Raji (cell line): Measurements from ENCODE around the gene ZNF593.

ENCODE experiments used
- POLR2A ChIP-seq: IDR thresholded peaks from 2 replicates; pipeline ENCODE4 v1.6.1; 2011; ENCODE audit warnings: low read depth, low read length, control low read depth; ENCODE audit not compliant: insufficient read depth

The ZNF593 gene

DNA sequence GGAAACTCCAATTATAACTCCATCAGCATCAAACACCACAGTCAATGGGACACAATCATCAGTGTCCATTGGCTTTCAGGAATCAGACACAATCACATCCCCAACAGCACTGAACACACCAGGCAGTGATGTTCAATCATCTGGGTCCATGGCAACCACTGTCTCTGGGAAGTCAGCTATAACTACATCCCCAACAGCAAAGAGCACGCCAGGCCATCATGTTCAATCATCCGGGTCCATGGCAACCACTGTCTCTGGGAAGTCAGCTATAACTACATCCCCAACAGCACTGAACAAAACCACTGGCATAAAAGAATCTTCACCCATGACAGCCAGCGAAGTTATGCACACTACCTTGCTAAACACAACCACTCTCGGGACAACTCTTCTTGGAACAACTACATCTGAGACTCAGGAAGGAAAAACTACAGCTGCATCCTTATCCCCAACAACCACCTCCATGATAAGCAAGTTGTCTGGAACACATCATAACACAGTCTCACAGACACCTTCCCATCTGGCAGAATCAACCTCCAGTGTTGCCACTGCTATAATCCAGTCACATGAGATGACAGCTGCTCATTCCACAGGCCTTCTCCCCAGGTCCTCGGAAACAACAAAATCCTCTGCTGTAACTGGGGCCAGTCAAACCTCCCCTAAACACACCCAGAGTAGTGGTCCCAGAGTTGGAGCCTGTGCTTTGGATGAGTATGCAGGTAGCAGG, 40.6 kb downstream of the ZNF593 start:
- no peak for TF ChIP-seq POLR2A

DNA sequence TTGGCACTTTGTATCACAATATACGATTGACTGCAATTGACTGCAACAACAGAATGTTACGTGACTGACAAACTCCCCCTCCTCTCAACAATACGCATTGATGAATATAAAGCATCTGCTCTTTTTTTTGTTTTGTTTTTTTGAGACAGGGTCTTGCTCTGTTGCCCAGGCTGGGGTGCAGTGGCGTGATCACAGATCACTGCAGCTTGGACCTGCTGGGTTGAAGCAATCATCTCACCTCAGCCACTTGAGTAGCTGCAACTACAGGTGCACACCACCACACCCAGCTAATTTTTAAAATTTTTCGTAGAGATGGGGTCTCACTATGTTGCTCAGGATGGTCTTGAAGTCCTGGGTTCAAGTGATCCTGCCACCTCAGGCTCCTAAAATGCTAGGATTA, 43.0 kb downstream of the ZNF593 start:
- no peak for TF ChIP-seq POLR2A

DNA sequence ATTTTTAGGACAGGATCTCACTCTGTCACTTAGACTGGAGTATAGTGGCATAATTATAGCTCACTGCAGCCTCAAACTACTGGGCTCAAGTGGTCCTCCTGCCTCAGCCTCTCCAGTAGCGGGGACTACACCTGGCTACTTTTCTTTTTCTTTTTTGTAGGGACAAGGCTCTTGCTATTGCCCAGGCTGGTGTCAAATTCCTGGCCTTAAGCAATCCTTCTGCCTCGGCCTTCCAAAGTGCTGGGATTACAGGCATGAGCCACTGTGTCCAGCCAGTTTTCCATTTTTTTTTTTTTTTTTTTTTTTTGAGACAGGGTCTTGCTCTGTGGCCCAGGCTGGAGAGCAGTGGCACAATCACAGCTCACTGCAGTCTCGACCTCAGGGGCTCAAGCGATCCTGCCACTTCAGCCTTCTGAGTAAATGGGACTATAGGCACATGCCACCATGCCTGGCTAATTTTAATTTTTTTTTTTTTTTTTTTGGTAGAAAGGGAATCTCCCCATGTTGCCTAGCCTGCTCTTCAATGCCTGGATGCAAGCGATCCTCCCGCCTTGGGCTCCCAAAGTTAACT, 43.7 kb downstream of the ZNF593 start:
- TF ChIP-seq POLR2A = no peak

DNA sequence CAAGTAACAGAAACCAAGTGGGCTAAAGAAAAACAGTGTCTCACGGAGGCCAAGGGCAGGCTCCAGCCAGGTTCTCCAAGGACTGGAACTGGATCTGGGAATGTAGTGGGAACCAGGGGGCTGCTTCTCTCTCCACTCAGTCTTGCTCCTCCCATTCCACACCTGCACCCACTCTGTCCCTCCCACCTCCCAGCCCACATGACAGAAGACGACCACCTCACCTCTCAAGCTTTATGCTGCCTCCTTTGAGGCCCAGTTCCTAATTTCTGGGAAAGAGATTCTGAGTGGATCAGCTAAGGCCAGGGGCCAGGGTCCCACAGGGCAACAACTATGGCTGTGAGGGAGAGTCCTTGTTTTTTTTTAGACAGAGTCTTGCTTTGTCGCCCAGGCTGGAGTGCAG, 45.5 kb downstream of the ZNF593 start:
- TF ChIP-seq POLR2A = no peak

DNA sequence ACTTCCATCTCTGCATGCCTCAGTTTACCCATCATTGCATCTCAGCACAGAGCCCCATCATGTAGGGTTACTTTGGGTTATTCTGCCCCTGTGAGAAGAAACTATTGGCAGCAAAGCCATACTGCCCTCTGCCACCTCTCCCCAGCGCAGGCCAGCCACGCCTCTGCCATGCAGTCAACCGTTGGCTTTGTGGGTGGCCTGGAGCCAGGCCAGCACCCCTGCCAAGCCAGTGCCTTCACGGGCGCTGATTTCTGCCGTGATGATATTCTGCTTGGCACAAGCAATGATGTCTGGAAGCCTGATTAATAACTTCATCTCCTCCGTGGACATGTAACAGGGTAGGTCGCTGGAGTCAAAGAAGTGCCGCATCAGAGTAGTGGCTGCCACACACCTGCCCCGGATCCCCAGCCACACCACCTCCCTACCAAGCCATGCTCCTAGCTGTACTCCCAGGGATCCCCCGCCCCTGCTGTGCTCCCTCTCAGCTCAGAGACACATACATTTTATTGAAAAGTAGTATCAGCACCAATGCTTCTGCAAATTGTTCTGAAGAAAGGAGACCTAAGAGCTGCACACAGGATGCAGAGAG, 49.3 kb downstream of the ZNF593 start:
- no peak for TF ChIP-seq POLR2A
